Neural crest cell (in vitro differentiated cells): ENCODE measurements around the gene YAF2. TPM values are rescaled to one million over a fixed set of nuclear protein-coding genes. Genes with fewer than 3 reads are reported as not detected.

Experiments used
- DNase-seq: peaks from one replicate; pipeline ENCODE4 v3.0.0; 2021; ENCODE audit warnings: low read depth, mixed read lengths, low spot score
- H3K27ac Mint-ChIP-seq: one replicate; pipeline ENCODE4 v1.8.0; 2021; ENCODE audit warnings: mild to moderate bottlenecking, mixed read lengths; ENCODE audit not compliant: unreplicated experiment
- H3K27me3 Mint-ChIP-seq: 2 replicates; pipeline ENCODE4 v1.8.0; 2021; ENCODE audit warnings: low read depth, mild to moderate bottlenecking, mixed read lengths
- H3K36me3 Mint-ChIP-seq: 2 replicates; pipeline ENCODE4 v1.8.0; 2021; ENCODE audit warnings: low read depth, mild to moderate bottlenecking, mixed read lengths
- H3K4me1 Mint-ChIP-seq: 2 replicates; pipeline ENCODE4 v1.8.0; 2021; ENCODE audit warnings: mixed read lengths
- H3K4me3 Mint-ChIP-seq: one replicate; pipeline ENCODE4 v1.8.0; 2021; ENCODE audit warnings: mild to moderate bottlenecking, mixed read lengths
- H3K9me3 Mint-ChIP-seq: 2 replicates; pipeline ENCODE4 v1.8.0; 2021; ENCODE audit warnings: mixed read lengths
- CTCF ChIP-seq: fragments of 200-600 bp; sonication (generic); conservative IDR thresholded peaks from 2 replicates; pipeline ENCODE4 v1.5.0; 2021; ENCODE audit warnings: antibody characterized with exemption, mild to moderate bottlenecking
- total RNA-seq: library from RNA; stranded (reverse); gene quantifications from 2 replicates; pipeline ENCODE4 v1.2.1, GENCODE V29; 2021

The YAF2 gene
- total RNA-seq, 1 donor from 2014 or later, result 33.6 TPM

DNA sequence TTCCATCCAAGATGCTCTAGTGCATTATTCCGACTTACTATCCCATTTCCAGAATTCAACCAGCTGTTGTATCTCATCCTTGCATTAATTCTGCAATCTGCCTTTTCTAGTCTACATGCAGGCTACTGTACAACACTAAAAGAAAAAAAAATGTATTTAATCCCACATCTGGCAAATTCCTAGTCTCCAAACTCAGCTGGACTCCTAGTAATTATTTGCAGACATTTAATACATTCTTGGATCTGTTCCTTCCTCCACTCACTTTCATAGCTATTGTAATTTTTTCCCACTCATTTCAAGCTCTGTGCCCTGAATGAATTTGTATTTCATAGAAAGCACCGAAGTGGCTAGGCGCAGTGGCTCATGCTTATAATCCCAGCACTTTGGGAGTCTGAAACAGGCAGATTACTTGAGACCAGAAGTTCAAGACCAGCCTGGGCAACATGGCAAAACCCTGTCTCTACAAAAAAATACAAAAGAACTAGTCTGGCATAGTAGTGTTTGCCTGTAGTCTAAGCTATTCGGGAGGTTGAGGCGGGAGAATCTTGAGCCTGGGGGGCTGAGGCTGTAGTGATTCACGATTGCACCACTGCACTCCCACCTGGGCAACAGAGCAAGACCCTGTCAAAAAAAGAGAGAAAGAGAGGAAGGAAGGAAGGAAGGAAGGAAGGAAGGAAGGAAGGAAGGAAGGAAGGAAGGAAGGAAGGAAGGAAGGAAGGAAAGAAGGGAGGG is 39.5 kb upstream of the YAF2 start:
- Mint-ChIP-seq H3K27me3 (no peaks in the 10 kb centered on the region), H3K36me3 (no peaks in the 10 kb centered on the region), H3K27ac (no peak overlapping the region), H3K4me3 (no peak overlapping the region), H3K4me1 (peaks cover 8% of the 10 kb centered on the region), H3K9me3 (peaks cover 2% of the 10 kb centered on the region)
- TF ChIP-seq CTCF, result no peak
- no peak for DNase-seq

DNA sequence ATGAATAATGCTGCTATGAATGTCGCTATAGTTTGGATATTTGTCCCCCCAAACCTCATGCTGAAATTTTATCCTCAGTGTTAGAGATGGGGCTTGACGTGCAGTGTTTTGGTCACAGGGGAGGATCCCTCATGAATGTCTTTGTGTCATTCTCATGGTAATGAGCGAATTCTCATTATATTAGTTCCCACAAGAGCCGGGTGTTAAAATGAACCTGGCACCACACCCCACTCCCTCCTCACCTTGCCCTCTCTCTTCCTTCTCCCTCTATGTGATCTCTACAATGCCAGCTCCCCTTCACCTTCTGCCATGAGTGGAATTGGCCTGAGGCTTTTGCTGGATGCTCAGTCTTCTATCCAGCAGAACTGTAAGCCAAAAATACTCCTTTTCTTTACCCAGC is 37.5 kb upstream of the YAF2 start:
- Mint-ChIP-seq H3K4me3 (no peak overlapping the region), H3K9me3 (peaks cover 3% of the 10 kb centered on the region), H3K4me1 (peaks cover 6% of the 10 kb centered on the region), H3K27ac (no peak overlapping the region), H3K36me3 (no peaks in the 10 kb centered on the region), H3K27me3 (no peaks in the 10 kb centered on the region)
- no peak for DNase-seq
- no peak for TF ChIP-seq CTCF

DNA sequence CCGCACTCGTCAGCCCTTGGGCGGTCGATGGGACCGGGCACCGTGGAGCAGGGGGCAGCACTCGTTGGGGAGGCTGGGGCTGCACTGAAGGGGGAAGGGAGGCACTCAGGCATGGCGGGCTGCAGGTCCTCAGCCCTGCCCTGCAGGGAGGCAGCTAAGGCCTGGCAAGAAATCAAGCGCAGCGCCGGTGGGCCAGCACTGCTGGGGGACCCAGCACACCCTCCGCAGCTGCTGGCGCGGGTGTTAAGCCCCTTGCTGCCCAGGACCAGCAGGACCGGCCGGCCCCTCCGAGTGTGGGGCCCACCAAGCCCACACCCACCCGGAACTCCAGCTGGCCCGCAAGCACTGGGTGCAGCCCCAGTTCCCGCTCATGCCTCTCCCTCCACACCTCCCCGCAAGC is 35.7 kb upstream of the YAF2 start:
- DNase-seq, result no peak
- H3K27ac Mint-ChIP-seq, result no peak overlapping the region
- H3K27me3 Mint-ChIP-seq, result no peaks in the 10 kb centered on the region
- no peak overlapping the region for H3K4me3 Mint-ChIP-seq
- peaks cover 6% of the 10 kb centered on the region for H3K4me1 Mint-ChIP-seq
- TF ChIP-seq CTCF, result no peak
- H3K9me3 Mint-ChIP-seq, result peaks cover 3% of the 10 kb centered on the region
- H3K36me3 Mint-ChIP-seq, result no peaks in the 10 kb centered on the region

GRCh38 chr12:42270596-42270995 is 32.5 kb upstream of the YAF2 start:
- no peaks in the 10 kb centered on the region for H3K36me3 Mint-ChIP-seq
- no peak overlapping the region for H3K4me3 Mint-ChIP-seq
- H3K9me3 Mint-ChIP-seq, result peaks cover 3% of the 10 kb centered on the region
- H3K4me1 Mint-ChIP-seq, result peaks cover 6% of the 10 kb centered on the region
- TF ChIP-seq CTCF, result no peak
- no peak for DNase-seq
- no peaks in the 10 kb centered on the region for H3K27me3 Mint-ChIP-seq
- H3K27ac Mint-ChIP-seq, result no peak overlapping the region

GRCh38 chr12:42267413-42268190 is 29.6 kb upstream of the YAF2 start:
- Mint-ChIP-seq H3K27ac (no peak overlapping the region), H3K27me3 (no peaks in the 10 kb centered on the region), H3K4me3 (no peak overlapping the region), H3K36me3 (no peaks in the 10 kb centered on the region), H3K9me3 (peaks cover 2% of the 10 kb centered on the region), H3K4me1 (peaks cover 6% of the 10 kb centered on the region)
- no peak for DNase-seq
- TF ChIP-seq CTCF, result no peak
